ENCODE measurements around the gene TIMP4. TPM values are rescaled to one million over a fixed set of nuclear protein-coding genes. Genes with fewer than 3 reads are reported as not detected.

The TIMP4 gene
- polyA plus RNA-seq (ENCODE audit: insufficient read length in 4 of 4): 1 to 10 TPM in 3 of 4 donors, under 1 TPM in 1; 0.42 to 1.4 (median 1.1) TPM

DNA sequence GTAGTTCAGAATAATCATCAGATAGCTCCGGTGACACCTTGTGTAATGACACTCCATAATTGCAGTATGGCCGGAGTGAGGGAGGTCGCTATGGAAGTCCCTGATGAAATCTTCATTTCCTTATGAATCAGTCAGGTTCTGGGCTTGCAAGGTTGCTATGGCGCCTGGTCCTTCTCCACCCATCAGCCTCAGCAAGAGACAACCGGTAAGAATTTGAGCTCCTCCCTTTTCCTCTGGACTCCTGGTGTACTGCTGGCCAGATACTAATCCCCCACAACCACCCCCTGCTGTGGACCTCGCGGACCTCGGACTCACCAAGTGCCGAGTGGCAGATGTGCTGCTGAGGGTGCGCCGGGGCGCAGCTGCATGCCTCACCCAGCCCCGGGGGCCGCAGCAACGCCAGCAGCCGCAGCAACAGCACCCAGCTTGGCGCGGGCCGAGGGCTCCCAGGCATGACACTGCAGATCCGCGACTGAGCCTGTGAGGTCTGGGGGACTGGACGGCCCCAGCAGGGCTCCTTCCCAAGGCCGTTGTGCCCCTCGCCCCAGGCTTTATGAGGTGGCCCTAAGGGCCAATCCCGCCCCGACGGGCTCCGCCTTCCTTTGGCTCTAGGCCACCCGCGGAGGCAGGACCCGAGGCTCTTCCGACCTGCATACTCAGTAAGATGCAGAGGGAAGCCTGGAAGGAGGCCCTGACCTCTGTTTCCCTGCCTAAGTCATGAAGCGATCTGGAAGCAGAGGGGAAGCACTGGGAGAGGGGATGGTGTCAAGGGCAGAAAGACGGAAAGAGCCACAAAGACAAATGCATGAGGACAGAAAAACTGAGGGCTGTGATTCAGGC, at the start of gene TIMP4:
Gene TIMP4, minus strand, starts transcription at position 526 of the 840 bp plus-strand sequence. Its CDS starts 72 bp downstream, at position 454.
- no peak for DNase-seq (ENCODE audit: low read depth in 4 of 4, low spot score in 2 of 4)

DNA sequence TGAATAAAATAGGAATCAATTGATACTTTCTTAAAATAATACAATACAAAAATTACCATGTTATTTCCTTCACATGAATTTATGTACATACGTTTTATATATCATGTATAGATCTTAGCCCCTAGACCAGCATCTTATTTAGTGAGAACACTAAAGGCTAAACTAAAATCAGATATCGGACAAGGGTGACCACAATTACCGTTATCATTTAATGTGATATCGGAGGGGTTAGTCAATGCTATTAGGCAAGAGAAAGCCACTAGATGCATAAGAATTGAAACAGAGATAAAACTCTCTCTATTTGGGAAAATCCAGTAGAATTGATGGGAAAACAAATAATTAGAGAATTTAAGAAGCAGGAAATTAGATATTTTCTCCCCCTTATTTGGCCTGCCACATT, 46.5 kb upstream of the TIMP4 start:
- no peak for DNase-seq (ENCODE audit: low read depth in 4 of 4, low spot score in 2 of 4)

DNA sequence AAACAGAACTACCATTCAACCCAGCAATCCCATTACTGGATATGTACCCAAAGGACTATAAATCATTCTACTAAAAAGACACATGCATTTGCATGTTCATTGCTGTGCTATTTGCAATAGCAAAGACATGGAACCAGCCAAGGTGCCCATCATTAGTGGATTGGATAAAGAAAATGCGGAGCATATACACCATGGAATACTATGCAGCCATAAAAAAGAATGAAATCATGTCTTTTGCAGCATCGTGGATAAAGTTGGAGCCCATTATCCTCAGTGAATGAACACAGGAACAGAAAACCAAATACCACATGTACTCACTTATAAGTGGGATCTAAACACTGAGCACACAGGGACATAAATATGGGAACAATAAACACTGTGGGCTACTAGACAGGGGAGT, 43.1 kb upstream of the TIMP4 start:
- no peak for DNase-seq (ENCODE audit: low read depth in 4 of 4, low spot score in 2 of 4)

DNA sequence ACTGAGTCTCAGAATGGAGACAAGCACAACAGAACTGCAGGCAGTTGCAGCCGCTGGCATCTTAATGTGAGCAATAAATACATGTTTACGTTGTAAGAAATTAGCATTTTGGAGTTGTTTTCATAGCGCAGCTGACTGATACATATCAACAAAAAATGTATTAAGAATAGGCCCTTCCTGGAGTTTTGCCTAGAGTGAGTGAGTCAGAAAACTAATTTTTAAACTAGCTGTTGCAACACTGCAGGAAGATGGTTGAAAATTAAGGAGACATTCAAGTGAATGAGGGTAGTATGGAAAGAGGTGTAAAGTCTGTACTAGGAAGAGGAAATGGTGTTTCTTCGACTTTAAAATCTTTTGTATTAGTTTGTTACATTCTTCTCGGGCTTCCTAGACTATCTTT, 39.6 kb upstream of the TIMP4 start:
- no peak for DNase-seq (ENCODE audit: low read depth in 4 of 4, low spot score in 2 of 4)

DNA sequence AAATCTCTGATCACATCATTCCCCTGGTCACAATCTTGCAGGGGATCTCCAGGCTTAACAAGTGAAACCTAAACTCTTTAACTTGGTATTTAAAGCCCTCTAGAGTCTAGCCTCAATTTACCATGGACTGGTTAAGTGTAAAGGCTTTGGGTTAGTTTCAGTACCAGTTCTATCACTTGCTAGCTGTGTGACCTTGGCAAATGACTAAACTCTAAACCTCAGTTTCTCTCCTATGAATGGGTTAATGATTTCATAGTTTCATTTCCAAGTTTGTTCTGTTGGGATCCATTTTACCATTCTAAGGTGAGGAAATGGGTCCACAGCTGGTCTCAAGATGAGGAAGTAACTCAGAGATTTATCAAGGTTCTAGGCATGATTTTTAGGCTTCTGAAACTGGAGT, 38.8 kb upstream of the TIMP4 start:
- no peak for DNase-seq (ENCODE audit: low read depth in 4 of 4, low spot score in 2 of 4)

DNA sequence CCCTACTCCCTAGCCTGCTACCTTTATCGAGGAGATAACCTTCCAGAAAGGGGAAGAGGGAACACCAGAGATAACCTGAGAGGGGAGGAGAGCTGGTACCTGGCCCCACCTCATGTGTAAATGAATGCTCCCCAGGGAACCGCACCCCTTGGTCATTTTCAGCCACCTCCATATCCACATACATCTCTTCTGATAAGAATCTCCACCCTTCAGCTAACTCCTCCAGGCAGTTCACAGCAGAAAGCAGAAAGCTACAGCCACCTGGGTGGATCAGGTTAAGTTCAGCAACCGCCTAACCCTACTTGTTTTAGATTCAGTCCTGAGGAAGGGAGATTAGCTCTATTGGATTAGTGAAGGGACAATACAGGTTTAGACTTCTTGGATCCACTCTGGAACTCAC, 38.0 kb upstream of the TIMP4 start:
- no peak for DNase-seq (ENCODE audit: low read depth in 4 of 4, low spot score in 2 of 4)

DNA sequence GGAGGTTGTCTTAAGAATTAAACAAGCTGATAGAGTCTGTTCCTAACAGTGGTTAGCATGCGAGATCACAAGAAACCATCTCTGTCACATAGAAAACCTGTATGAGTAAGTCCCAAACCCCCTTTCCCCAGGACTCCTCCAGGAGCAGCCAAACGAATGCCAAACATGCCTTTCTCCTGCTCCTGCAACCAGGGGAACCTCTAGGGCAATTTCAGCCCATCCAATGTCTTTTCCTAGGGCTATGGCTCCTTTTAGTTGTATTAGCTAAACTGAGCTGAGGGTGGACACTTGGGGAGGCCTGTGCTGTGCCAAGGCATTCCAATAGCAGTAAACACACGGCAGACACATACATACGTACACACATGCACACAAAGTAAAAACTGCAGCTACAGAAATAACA, 36.5 kb upstream of the TIMP4 start:
- DNase-seq (ENCODE audit: low read depth in 4 of 4, low spot score in 2 of 4): no peak

DNA sequence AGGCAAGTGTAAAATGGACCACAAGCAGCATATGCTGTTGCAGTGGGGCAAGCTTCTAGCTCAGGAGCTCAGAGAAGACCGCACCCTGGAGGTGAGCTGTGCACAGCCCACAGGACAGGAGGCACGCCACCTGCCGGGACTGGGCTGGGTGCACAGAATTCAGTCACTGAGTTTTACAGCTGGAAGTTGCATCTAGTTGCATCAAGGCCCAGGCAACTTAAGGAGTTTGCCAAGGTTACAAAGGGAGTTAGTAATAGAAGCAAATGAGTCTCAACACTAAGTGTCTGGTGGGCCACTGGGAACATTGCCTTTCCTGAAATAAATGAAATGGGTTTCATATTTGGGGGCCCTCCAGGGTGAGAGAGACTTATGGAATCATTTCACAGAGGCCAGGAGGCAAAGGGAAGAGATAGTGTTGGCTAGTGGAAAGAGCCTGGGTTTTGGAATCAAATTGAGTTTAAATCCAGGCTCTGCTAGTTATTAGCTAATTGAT, 36.0 kb upstream of the TIMP4 start:
- DNase-seq (ENCODE audit: low read depth in 4 of 4, low spot score in 2 of 4): no peak

DNA sequence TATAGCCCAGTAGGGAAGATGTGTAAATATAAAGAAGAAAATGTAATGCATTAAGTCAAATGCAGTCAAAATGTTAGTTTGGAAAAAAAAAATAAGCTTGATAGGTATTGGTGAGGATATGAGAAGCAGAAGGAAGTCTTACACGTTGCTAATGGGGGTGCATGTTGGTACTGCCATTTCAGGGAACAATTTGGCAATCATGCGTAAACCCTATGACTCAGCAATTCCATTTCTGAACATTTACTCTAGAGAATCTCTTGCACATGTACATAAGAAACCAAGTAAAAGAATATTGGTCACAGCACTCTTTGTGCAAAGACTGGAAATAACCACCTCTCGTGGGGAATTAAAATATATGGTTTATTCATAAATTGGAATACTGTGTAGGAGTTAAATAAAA, 35.5 kb upstream of the TIMP4 start:
- no peak for DNase-seq (ENCODE audit: low read depth in 4 of 4, low spot score in 2 of 4)

DNA sequence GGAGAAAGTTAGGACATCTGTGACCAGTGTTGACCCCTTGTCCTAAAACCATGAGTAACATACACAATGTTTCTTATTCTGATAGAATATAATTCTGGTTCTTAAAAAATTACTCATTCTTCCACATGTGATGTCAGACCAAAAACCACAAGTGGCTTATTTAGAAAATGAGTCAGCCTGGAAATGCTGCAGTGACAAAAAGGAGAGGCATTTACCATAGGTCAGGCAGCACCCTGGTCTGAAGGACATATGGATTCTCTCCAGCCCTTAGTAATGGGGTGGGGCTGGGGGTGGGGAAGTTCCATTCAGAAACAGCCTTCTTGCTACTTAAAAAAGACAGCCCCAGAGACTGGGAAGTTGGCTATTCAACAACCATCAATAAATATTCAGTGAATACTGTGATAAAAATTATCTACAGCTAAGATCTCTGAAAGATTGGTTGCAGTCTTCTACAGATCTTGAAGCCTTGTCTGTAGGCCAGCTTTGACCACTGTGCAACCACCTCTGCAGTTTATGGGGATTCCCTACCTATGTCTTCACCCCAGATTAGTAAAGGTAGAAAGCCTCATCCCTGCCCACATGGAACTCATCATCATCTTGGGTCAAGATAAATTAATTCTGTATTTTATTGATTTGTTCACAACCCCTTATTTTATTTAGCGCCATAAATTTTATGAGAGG, 34.9 kb upstream of the TIMP4 start:
- no peak for DNase-seq (ENCODE audit: low read depth in 4 of 4, low spot score in 2 of 4)

DNA sequence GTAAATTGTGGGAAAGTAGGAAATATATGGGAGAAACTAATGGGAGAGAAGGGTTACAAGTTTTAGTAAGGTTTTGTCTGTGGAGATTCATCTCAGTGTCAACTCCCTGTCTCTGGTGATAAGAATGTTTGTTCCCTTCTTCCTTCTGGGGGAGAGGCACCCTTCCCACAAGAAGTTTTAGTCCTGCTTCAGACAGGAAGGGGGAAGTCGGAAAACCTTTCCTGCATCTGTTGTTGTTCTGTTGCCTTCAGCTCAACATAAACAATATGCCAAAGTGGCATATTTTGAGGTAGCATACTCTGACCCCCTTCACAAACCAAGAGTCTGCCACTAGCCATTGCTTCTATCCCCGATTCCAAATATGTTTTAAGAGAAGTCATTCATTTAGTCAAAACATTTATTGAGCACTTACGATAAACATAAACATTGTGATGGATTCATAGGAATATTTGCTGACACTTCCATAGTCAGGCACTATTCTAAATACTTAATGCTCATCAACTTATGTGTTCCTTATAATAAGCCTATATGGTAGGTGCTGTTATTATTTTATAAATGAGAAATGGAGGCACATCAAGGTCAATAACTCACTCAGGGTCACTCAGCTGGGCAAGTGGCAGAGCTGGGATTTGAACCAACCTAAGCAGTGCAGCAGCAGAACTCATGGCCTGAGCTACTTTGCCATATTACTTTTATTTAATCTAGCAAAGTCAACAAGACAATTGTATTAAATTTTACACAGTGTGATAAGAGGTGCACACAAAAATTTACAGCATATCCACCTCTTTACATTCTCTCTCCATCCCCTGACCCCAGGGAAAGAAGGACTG, 34.2 kb upstream of the TIMP4 start:
- DNase-seq (ENCODE audit: low read depth in 4 of 4, low spot score in 2 of 4): no peak

DNA sequence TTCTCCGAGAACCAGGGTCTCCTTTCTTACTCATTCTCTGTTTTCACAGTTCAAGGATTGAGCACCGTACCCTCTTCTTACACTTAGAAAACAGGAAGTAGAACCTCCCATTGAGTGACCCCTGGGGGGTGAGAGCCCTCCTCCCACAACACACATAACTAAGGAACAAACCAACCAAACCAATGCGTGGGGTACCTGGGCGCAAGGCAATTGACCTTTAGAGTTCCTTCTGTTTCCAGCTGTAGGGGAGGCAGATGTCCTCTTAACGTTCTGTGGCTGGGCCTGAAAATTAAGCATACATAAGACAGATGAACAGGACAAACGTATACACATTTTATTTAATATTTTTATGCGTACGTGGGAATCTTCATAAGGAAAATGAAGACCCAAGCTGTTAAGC, 33.5 kb upstream of the TIMP4 start:
- no peak for DNase-seq (ENCODE audit: low read depth in 4 of 4, low spot score in 2 of 4)

DNA sequence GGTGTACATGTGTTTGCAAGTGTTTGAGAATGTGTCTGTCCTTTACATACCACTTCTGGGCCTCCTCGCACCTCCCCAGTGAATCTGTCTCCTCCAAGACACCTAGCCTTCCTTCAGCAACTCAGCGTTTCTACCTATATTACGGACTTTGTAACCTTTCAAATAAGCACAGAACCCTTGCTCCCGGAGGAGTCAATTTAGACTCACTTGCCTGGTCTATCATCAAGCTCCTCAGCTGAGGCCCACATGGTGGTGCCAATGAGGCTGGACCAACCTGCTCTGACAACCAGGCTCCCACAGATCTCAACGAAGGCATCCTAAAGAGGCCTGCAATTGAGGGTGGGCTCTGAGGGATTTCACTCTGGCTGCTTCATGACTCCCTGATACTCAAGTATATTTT, 32.8 kb upstream of the TIMP4 start:
- DNase-seq (ENCODE audit: low read depth in 4 of 4, low spot score in 2 of 4): no peak

DNA sequence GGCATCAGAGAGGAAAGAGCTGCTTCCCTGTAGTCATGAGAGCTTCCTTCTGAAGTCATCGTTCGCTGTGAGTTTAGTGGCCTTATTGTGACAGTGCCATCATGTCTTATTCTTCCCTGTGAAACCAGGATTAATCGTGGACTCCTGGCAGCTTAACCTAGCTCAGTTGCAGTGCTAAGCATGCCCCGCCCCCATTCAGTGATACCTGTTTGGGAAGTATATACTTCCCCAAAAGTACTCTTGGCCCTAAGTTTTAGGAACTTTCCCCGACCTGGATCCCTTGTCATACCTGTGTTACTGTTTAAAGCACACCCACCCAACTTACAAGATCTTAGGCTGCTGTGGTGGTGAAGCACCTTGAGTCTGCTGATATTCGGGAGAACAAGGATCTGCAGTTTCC, 32.1 kb upstream of the TIMP4 start:
- DNase-seq (ENCODE audit: low read depth in 4 of 4, low spot score in 2 of 4): no peak

DNA sequence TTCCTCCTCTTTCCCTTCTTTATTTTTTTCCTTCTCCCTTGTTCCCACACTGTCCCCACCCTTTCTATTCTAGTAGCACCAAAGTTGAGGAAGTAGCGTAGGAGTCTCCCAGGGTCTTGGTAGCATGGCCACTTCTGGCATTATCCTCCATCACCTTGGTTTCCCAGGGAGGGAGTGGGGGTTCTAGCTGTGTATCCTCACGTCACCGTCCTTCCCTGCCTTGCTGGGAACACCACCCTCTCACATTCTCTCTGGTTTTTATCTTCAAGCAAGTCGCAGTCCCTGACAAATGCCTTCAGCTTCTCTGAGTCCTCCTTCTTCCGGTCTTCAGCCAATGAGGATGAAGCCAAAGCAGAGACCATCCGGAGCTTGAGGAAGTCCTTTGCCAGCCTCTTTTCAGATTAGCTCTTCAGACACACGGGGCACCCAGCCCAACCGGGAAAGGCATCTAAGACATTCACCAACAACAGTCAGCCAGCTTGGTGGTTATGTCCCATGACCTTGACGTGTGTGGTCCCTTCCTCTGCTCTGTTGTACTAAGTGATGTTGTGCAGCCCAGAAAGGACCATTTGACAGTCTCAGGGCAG, 31.6 kb upstream of the TIMP4 start:
- no peak for DNase-seq (ENCODE audit: low read depth in 4 of 4, low spot score in 2 of 4)

DNA sequence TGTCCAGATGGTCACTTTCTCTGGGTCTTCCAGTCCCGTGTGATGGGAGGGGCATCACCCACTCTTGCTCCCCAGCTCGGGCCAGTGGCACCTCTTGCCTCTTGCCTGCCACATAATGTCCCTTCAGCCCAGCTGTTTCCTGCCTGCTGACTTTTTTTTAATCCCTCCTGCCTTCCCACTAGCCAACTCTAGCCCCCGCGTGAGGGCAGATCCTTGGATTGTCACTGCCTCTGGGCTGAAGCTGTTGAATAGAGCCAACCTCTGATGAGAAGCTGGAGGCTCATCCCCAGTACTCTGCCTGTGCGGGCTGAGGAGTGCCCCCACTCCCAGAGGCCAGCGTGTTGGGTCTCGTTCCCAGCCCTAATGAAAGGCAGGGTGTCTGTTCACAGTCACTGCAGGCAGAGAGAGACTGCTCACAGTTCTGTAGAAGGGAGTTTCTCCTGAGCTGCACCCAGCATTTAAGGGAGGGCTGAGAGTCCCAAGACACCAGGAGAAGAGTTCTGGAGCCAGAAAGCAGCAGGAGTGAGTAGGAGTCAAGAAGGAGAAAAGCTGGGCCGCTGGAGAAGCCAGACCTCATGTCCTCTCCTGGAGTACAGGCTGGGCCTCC, 30.1 kb upstream of the TIMP4 start:
- DNase-seq (ENCODE audit: low read depth in 4 of 4, low spot score in 2 of 4): no peak

DNA sequence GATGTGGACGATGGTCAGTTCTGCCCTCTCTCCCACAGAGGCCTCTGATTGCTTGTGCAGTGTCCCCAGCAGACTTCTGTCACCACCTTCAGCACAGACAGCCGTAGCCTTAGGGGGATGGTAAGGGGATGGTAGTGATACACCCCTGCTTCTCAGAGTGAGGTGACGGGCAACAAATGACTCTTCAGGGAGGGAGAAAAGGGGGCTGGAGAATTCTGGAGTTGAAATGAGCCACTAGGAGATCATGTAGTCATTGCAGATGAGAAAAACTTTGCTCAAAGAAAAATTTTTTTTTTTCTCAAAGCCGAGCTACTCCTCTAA, 29.6 kb upstream of the TIMP4 start:
- DNase-seq (ENCODE audit: low read depth in 4 of 4, low spot score in 2 of 4): no peak

DNA sequence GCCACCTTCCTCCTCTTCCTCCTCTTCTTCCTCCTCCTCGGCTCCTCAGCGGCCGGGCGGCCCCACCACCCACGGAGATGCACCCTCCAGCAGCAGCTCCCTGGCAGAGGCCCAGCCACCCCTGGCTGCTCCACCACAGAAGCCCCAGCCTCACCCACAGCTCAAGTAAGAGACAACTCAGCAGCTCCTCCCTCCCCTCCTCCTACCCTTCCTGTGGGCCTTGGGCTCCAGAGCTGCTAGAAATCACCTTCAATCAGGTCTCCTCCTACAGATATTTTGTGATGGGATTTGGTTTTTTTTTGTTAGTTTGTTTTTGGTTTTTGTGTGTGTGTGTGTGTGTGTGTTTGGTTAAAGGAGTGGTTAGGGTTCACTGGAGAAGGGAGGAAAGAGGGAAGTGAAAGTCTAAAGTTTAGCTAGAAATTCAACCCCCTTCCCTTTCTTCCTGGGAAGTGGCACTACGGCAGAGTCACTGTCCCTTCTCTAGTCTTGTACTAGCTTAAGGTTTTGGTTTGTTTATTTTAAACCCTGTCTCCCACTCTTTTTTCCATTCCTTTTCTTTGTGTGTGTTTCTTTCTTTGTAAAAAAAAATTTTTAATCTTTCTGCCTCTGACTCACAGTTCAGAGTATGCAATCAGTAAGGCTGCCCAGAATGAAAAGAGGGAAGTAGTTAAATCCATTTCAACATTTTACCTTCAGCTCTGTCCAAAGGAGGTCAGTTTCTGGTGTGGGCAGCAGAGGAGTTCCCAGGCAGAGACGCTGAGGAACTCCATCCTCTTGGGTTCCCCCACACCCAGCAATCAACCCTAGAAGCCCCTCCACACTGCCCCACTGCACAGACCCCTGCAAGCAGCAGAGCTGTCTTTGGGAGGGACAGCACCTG, 29.0 kb upstream of the TIMP4 start:
- no peak for DNase-seq (ENCODE audit: low read depth in 4 of 4, low spot score in 2 of 4)

DNA sequence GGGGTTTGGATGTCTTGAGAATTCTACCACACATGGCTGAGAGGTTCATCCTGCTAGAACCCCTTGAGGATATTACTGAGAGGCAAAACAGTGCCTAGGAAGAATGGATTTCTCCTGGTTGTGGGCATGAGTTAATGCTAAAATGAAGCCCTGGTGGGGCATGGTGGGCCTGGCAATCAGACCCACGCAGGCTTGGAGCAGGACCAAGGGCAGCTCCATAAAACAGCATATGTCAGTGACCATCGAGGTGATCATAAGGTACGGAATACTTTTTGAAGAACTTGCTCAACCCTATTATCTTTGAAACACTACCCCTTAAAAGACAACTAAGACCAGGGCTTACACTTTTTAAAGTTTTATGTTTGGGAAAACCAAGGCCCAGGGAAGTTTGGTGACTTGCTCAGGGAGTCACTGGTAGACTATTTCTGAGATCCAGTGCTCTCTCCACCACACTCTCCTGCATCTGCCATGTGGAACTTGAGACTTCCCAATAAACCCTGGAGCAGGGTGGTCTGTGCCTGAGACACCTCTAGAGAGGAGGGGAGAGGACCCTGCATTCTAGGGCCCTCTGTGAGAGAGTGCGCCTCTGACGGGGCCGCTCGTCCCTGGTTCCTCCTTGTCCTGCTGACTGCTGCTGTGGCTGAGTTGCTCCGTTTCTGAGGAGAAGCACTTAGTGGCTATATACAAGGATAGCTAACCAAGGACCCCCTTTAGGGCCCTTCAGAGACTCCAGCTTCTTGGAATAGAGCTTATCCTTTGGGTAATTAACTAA, 28.0 kb upstream of the TIMP4 start:
- no peak for DNase-seq (ENCODE audit: low read depth in 4 of 4, low spot score in 2 of 4)

Data from left renal cortex interstitium (tissue), 4 donors.